Measurements from ENCODE around the gene ARHGAP27.

GRCh38 chr17:45391291-45391690, 41.4 kb downstream of the ARHGAP27 start:
- no peak for TF ChIP-seq CTCF (conservative IDR thresholded peaks at IDR 0.05 in 1 of 2, IDR thresholded peaks at IDR 0.05 in 1 of 2; ENCODE audit: low read depth in 1 of 2, low read length in 2 of 2)
- TF ChIP-seq EZH2 (IDR thresholded peaks at IDR 0.05; ENCODE audit: low read length, missing control alignments), result no peak
